GM23338 (cell line): Measurements from ENCODE around the gene KANK4.

ENCODE experiments used
- EZH2phosphoT487 ChIP-seq: fragments of 200-600 bp; sonication (generic); IDR thresholded peaks from one replicate; pipeline ENCODE4 v1.8.1; 2018; ENCODE audit warnings: antibody characterized with exemption; ENCODE audit not compliant: unreplicated experiment
- POLR2AphosphoS5 ChIP-seq: IDR thresholded peaks from 2 replicates; pipeline ENCODE4 v1.6.1; 2016; ENCODE audit warnings: antibody characterized with exemption, low read depth
- TF ChIP-seq, protein P1 (sequence below), 2 experiments: fragments of 200-600 bp in 1 of 2; sonication (generic) in 1 of 2; conservative IDR thresholded peaks; 2 replicates each; pipeline versions ENCODE4 v1.5.1 to v1.6.1; 2016 to 2017; ENCODE audit warnings: antibody characterized with exemption in 2 of 2, low read depth in 2 of 2, mild to moderate bottlenecking in 2 of 2, moderate library complexity in 1 of 2
- TF ChIP-seq, protein P2 (sequence below): IDR thresholded peaks from one replicate; pipeline ENCODE4 v1.6.1; 2018; ENCODE audit warnings: antibody characterized with exemption; ENCODE audit not compliant: unreplicated experiment

DNA sequence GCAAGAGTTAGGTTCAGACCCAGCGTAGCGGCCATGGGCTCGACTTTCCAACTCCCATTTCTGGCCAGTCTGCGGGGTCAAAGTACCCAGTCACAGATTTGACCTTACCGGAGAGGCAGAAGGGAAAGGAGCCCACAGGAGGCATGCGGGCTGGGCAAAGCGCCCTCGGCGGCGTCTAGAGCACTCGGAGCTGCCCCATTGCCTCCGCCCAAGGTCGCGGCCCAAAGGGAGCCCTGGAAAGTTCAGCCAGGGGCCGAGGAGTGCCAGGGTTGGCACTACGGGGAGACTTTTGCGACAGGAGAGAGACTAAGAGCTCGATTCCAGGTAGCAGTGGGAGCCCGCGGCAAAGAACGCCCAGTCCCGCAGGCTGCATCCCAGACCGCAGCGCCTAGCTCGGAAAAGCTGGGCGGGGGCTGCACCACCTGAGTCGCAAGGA lies 896 bp downstream of the KANK4 start:
- TF ChIP-seq, protein P1, sequence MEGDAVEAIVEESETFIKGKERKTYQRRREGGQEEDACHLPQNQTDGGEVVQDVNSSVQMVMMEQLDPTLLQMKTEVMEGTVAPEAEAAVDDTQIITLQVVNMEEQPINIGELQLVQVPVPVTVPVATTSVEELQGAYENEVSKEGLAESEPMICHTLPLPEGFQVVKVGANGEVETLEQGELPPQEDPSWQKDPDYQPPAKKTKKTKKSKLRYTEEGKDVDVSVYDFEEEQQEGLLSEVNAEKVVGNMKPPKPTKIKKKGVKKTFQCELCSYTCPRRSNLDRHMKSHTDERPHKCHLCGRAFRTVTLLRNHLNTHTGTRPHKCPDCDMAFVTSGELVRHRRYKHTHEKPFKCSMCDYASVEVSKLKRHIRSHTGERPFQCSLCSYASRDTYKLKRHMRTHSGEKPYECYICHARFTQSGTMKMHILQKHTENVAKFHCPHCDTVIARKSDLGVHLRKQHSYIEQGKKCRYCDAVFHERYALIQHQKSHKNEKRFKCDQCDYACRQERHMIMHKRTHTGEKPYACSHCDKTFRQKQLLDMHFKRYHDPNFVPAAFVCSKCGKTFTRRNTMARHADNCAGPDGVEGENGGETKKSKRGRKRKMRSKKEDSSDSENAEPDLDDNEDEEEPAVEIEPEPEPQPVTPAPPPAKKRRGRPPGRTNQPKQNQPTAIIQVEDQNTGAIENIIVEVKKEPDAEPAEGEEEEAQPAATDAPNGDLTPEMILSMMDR (conservative IDR thresholded peaks at IDR 0.05; ENCODE audit: low read depth in 2 of 2), result no peak
- TF ChIP-seq EZH2phosphoT487 (no peak), POLR2AphosphoS5 (no peak)
- TF ChIP-seq, protein P2, sequence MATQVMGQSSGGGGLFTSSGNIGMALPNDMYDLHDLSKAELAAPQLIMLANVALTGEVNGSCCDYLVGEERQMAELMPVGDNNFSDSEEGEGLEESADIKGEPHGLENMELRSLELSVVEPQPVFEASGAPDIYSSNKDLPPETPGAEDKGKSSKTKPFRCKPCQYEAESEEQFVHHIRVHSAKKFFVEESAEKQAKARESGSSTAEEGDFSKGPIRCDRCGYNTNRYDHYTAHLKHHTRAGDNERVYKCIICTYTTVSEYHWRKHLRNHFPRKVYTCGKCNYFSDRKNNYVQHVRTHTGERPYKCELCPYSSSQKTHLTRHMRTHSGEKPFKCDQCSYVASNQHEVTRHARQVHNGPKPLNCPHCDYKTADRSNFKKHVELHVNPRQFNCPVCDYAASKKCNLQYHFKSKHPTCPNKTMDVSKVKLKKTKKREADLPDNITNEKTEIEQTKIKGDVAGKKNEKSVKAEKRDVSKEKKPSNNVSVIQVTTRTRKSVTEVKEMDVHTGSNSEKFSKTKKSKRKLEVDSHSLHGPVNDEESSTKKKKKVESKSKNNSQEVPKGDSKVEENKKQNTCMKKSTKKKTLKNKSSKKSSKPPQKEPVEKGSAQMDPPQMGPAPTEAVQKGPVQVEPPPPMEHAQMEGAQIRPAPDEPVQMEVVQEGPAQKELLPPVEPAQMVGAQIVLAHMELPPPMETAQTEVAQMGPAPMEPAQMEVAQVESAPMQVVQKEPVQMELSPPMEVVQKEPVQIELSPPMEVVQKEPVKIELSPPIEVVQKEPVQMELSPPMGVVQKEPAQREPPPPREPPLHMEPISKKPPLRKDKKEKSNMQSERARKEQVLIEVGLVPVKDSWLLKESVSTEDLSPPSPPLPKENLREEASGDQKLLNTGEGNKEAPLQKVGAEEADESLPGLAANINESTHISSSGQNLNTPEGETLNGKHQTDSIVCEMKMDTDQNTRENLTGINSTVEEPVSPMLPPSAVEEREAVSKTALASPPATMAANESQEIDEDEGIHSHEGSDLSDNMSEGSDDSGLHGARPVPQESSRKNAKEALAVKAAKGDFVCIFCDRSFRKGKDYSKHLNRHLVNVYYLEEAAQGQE, result no peak
